Urinary bladder (tissue), 4 donors: ENCODE results near the gene PTRH1. TPM values are rescaled to one million over a fixed set of nuclear protein-coding genes. Genes with fewer than 3 reads are reported as not detected.

Source experiments
- DNase-seq: peaks from one replicate; pipeline ENCODE4 v3.0.0-alpha.2; 2015; ENCODE audit errors: extremely low spot score
- H3K27ac ChIP-seq: one replicate; pipeline ENCODE4 v1.5.1; 2013; ENCODE audit warnings: low read depth, mild to moderate bottlenecking, moderate library complexity
- H3K36me3 ChIP-seq: one replicate; pipeline ENCODE4 v1.6.1; 2013; ENCODE audit warnings: mild to moderate bottlenecking, moderate library complexity; ENCODE audit not compliant: insufficient read depth
- H3K4me1 ChIP-seq: one replicate; pipeline ENCODE4 v1.6.1; 2013; ENCODE audit warnings: mild to moderate bottlenecking, moderate library complexity; ENCODE audit not compliant: insufficient read depth
- H3K4me3 ChIP-seq: one replicate; pipeline ENCODE4 v1.5.1; 2013; ENCODE audit warnings: low read depth, low read length
- WGBS: extraction: QIAGEN DNeasy Blood & Tissue Kit; methylation state at CpG from one replicate; pipeline ENCODE4 v1.1.7; 2013; 5-methylcytosine and 5-hydroxymethylcytosine counted together
- polyA plus RNA-seq: library from polyadenylated mRNA; stranded (reverse); fragments of 200-250 nt; gene quantifications from one replicate; pipeline ENCODE4 v1.2.3, GENCODE V29; 2013
- total RNA-seq: library from RNA; depleted of rRNA; stranded (reverse); fragments of >200 nt; gene quantifications from one replicate; pipeline ENCODE4 v1.2.3, GENCODE V29; 2014
- donor health status: healthy with polysubstance abuse.
- donor health status: healthy.

Gene PTRH1
- total and polyA plus RNA-seq, 2 donors: 5.7 to 29.8 TPM

DNA sequence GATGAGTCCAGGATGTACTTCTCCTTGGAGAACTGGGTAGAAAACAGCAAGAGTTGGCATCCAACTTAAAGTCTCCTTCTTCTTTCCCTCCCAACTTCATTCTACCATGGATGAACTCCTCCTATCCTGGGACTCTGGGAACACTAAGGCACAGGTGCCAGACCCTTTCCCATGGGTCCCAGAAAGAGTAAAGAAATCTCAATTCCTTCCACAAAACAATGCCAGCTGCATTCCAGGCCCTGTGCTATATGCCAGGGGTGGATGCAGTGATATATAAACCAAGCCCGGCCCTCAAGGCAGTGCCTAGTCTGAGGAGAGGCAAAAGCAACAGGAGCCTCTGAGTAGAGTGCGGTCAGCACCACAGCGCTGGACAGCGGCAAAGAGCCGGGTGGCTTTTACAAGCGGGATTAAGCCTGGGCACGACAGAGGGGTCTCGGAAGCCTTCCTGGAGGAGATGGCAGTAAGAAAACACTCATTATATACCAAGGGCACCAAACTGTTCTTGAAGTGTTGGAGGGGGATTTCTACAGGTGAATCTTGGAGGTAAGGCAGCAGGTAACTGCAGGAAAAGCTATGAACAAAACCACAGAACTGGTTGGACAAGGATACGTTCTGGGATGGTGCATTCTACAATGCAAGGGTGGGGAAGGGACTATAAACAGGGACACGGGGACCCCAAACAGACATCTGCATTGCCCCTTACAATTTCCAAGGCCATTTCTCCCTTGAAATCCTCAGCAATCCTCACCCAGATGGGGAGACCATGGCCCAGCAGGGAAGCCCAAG is 36.0 kb upstream of the PTRH1 start:
- 27% methylated on average over 10 of the region's 10 CpGs for WGBS
- DNase-seq: no peak
- H3K4me1 ChIP-seq: peaks cover 2% of the 10 kb centered on the region
- no peak overlapping the region for H3K27ac ChIP-seq
- H3K36me3 ChIP-seq: no peaks in the 10 kb centered on the region
- H3K4me3 ChIP-seq: no peak overlapping the region

GRCh38 chr9:127749090-127749787 is 33.8 kb upstream of the PTRH1 start:
- H3K4me3 ChIP-seq: no peak overlapping the region
- no peak for DNase-seq
- H3K4me1 ChIP-seq: no peaks in the 10 kb centered on the region
- WGBS: 92% methylated on average over 26 of the region's 26 CpGs
- no peak overlapping the region for H3K27ac ChIP-seq
- H3K36me3 ChIP-seq: no peaks in the 10 kb centered on the region

- H3K4me1 ChIP-seq: no peaks in the 10 kb centered on the region
- no peak overlapping the region for H3K4me3 ChIP-seq
- 62% methylated on average over 15 of the region's 15 CpGs for WGBS
- no peak overlapping the region for H3K27ac ChIP-seq
- no peak for DNase-seq
- H3K36me3 ChIP-seq: no peaks in the 10 kb centered on the region
Observed at GRCh38 chr9:127746959-127747569, 31.6 kb upstream of the PTRH1 start.

DNA sequence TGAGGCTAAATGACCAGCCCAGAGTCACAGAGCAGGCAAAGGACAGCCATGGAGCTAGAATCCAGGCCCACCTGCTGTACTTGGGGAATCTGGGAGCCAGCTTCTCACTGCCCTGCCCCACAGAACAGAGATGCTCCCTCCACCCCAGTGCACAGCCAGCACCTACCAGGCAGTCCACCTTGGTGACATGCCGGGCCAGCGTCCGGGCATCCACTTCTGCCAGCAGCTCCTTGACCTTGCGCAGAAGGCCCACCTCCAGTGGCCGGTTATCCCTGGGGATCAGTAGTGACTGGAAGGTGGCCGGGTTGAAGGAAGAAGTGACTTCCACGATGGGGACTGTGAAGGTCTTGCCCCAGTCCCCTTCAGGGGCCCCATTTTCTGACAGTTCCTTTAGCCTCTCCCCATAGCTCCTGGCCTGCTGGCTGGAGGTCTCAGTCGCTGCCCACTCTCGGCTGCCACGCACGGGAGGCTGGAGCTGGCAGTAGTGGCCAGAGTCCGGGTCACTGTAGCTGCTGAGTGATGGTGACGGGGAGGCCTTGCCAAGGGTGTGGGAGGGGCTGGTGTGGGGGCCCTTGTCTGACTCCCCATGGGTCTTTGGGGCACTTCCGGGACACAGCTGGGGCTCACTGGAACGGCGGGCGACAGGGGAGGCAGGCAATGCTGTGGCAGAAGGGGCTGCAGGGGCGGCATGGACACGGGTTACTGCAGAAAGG is 29.1 kb upstream of the PTRH1 start:
- peaks cover 2% of the 10 kb centered on the region for H3K4me1 ChIP-seq
- H3K27ac ChIP-seq: no peak overlapping the region
- WGBS: 92% methylated on average over 19 of the region's 19 CpGs
- peaks cover 2% of the 10 kb centered on the region for H3K36me3 ChIP-seq
- H3K4me3 ChIP-seq: no peak overlapping the region
- DNase-seq: no peak

DNA sequence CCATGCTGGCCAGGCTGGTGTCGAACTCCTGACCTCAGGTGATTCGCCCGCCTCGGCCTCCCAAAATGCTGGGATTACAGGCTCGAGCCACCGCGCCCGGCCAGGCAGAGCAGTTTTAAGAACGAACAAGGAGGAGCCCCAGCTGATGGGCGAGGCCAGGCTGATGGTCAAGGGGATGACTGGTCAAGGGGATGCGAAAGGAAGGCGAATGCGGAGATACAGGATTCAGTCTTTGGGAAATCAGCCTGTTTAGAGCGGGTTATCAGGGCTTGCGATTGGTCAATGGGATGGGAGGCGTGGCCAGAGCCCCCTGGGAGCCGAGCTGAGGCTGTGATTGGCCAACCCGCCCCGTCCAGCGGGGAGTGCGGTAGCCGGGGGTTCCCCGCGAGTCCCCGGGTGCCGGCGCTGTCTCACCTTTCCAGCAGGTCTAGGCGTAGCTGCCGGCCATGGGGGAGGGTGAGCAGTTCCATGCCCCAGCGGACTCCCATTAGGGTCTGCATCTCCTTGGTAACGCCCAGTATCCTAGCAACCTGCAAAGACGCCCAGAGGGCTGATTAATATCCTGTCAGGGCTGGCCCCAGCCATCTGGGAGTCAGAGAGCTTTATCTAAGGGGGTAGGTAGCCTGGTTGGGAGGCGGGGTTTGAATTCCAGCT is 27.1 kb upstream of the PTRH1 start:
- Histone ChIP-seq H3K27ac (no peak overlapping the region), H3K36me3 (peaks cover 2% of the 10 kb centered on the region), H3K4me3 (no peak overlapping the region), H3K4me1 (peaks cover 2% of the 10 kb centered on the region)
- DNase-seq: no peak
- WGBS: 24% methylated on average over 33 of the region's 33 CpGs

- peaks cover 2% of the 10 kb centered on the region for H3K36me3 ChIP-seq
- no peak overlapping the region for H3K27ac ChIP-seq
- no peak for DNase-seq
- no peak overlapping the region for H3K4me3 ChIP-seq
- WGBS: 26% methylated on average over 38 of the region's 38 CpGs
- peaks cover 2% of the 10 kb centered on the region for H3K4me1 ChIP-seq
Observed at GRCh38 chr9:127741831-127742434, 26.5 kb upstream of the PTRH1 start.

GRCh38 chr9:127739614-127740330 is 24.3 kb upstream of the PTRH1 start:
- no peak overlapping the region for H3K4me3 ChIP-seq
- H3K36me3 ChIP-seq: peaks cover 2% of the 10 kb centered on the region
- DNase-seq: no peak
- peaks cover 2% of the 10 kb centered on the region for H3K4me1 ChIP-seq
- WGBS: 82% methylated on average over 19 of the region's 19 CpGs
- H3K27ac ChIP-seq: no peak overlapping the region

DNA sequence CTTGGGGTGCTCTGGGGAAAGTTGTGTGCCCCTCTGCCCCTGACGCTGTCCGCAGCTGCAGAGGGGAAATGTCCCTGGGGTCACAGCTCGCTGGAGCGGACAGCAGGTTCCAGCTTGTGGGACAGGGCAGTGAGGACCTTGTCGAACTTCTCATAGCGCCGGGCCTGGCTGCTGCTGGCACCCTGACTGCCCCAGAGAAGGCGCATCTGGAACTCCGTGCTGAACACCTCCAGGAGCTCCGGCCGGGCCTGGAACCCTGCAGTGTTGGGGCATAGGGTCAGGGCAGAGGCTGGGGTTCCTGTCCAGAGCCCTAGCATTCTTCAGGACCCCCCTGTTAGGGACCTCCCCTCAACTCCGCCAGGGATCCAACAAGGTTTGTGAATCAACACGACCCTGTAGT is 23.2 kb upstream of the PTRH1 start:
- no peak for DNase-seq
- peaks cover 2% of the 10 kb centered on the region for H3K36me3 ChIP-seq
- peaks cover 2% of the 10 kb centered on the region for H3K4me1 ChIP-seq
- H3K27ac ChIP-seq: no peak overlapping the region
- no peak overlapping the region for H3K4me3 ChIP-seq
- WGBS: 85% methylated on average over 13 of the region's 13 CpGs

DNA sequence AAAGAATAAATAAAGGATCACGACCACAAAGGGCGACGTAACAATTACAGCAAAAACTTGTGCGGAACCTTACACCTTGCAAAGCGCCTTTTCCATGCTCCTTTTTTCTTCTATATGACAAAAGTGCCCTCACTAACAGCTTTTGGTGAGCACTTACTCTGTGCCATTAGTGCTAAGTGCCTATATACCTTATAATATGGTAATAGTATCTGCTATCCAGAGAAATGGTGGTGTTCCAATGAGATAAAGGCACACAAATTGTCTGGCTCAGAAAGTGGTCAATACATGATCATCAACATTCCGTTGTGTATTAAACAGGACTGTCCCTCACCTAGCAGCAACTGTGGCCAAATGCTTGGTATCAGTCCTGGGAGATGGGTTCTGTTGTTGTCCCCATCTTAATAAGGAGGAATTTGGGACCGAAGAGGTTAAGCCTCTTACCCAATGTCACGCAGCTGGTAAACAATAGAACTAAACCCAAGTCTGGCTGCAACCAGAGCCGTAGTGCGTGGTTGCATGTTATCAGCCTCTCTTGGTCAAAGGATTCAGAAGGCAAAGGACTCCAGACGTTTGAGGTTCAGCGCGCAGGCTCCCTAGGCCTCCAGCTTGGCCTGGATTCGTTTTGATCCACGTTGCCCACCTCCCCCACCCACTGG is 20.2 kb upstream of the PTRH1 start:
- no peak overlapping the region for H3K4me3 ChIP-seq
- peaks cover 2% of the 10 kb centered on the region for H3K36me3 ChIP-seq
- DNase-seq: no peak
- H3K27ac ChIP-seq: no peak overlapping the region
- no peaks in the 10 kb centered on the region for H3K4me1 ChIP-seq
- WGBS: 26% methylated on average over 15 of the region's 15 CpGs

GRCh38 chr9:127734747-127735529 is 19.5 kb upstream of the PTRH1 start, which contains the start of gene TOR2A:
Gene TOR2A (minus strand): TSS chr9:127735294. CDS start chr9:127735270, 24 bp downstream.
- no peaks in the 10 kb centered on the region for H3K4me1 ChIP-seq
- DNase-seq: peak; percentile 94
- peak within 1 kb of the TSS; percentile 91 for H3K27ac ChIP-seq
- no peaks in the 10 kb centered on the region for H3K36me3 ChIP-seq
- peak within 1 kb of the TSS; percentile 55 for H3K4me3 ChIP-seq
- under 1% methylated on average over 76 of the region's 76 CpGs for WGBS

DNA sequence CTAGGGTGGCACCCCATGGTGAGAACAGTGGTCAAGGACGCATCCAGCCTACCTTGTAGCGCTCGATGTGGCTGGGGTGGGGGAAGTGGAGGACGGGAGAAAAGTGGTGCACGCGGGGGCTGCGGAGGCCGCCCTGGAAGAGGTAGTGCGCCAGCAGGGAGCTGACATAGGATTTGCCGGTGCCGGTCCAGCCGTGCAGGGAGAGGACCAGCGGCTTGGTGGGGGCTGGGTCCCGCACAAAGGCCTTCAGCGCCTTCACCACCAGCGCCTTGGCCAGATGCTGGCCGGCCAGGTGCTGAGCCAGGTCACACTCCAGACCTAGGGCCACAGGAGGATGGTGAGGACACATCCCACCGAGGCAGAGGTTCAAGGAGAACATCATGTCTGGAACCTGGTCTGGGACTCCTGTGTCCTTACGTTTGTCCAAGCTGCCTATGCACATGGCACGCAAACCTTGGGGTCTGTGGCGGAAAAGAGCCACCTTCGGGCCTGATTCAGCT is 18.8 kb upstream of the PTRH1 start:
- WGBS: 38% methylated on average over 22 of the region's 22 CpGs
- peak overlapping the region; percentile 55 for H3K4me3 ChIP-seq

More for the DNA sequence above, 18.8 kb upstream of the PTRH1 start:
- no peaks in the 10 kb centered on the region for H3K4me1 ChIP-seq
- no peak overlapping the region for H3K27ac ChIP-seq
- H3K36me3 ChIP-seq: no peaks in the 10 kb centered on the region
- DNase-seq: no peak
